HG03039 (cell line): ENCODE results near the gene FILIP1L.

Experiments used
- ATAC-seq: cut with Tn5 transposase; IDR thresholded peaks from one replicate; pipeline ENCODE4 v1.9.1; 2021; ENCODE audit warnings: mild to moderate bottlenecking, moderate library complexity; ENCODE audit not compliant: unreplicated experiment

Gene FILIP1L

GRCh38 chr3:99981138-99981537 lies 133.2 kb downstream of the FILIP1L start:
- no peak for ATAC-seq

- ATAC-seq: no peak
Observed at GRCh38 chr3:99980606-99981005, 133.7 kb downstream of the FILIP1L start.

- no peak for ATAC-seq
Observed at GRCh38 chr3:99978221-99978620, 136.1 kb downstream of the FILIP1L start.

GRCh38 chr3:99976584-99976983 lies 137.7 kb downstream of the FILIP1L start:
- no peak for ATAC-seq

GRCh38 chr3:99974989-99975388 lies 139.3 kb downstream of the FILIP1L start:
- no peak for ATAC-seq

- no peak for ATAC-seq
Observed at GRCh38 chr3:99972380-99973104, 141.8 kb downstream of the FILIP1L start.

- no peak for ATAC-seq
Observed at GRCh38 chr3:99971761-99972160, 142.5 kb downstream of the FILIP1L start.

GRCh38 chr3:99970198-99970597 lies 144.1 kb downstream of the FILIP1L start:
- peak; percentile 96 for ATAC-seq

- ATAC-seq: no peak
Observed at GRCh38 chr3:99969136-99969535, 145.2 kb downstream of the FILIP1L start.

- no peak for ATAC-seq
Observed at GRCh38 chr3:99967796-99968195, 146.5 kb downstream of the FILIP1L start.

GRCh38 chr3:99966662-99967416 lies 147.5 kb downstream of the FILIP1L start:
- ATAC-seq: no peak

- ATAC-seq: no peak
Observed at GRCh38 chr3:99965681-99966408, 148.5 kb downstream of the FILIP1L start.

GRCh38 chr3:99965077-99965476 lies 149.2 kb downstream of the FILIP1L start:
- no peak for ATAC-seq

- ATAC-seq: no peak
Observed at GRCh38 chr3:99962703-99963102, 151.6 kb downstream of the FILIP1L start.

GRCh38 chr3:99961756-99962515 lies 152.4 kb downstream of the FILIP1L start:
- no peak for ATAC-seq

GRCh38 chr3:99960941-99961340 lies 153.4 kb downstream of the FILIP1L start:
- ATAC-seq: no peak

- no peak for ATAC-seq
Observed at GRCh38 chr3:99960123-99960878, 154.0 kb downstream of the FILIP1L start.

- ATAC-seq: no peak
Observed at GRCh38 chr3:99958222-99958912, 155.9 kb downstream of the FILIP1L start.

- no peak for ATAC-seq
Observed at GRCh38 chr3:99957151-99957796, 157.0 kb downstream of the FILIP1L start.
